HG03520 (cell line): ENCODE results near the gene ZSCAN26.

Source experiments
- ATAC-seq: cut with Tn5 transposase; IDR thresholded peaks from one replicate; pipeline ENCODE4 v1.9.1; 2021; ENCODE audit warnings: mild to moderate bottlenecking, moderate library complexity; ENCODE audit not compliant: unreplicated experiment

The ZSCAN26 gene

DNA sequence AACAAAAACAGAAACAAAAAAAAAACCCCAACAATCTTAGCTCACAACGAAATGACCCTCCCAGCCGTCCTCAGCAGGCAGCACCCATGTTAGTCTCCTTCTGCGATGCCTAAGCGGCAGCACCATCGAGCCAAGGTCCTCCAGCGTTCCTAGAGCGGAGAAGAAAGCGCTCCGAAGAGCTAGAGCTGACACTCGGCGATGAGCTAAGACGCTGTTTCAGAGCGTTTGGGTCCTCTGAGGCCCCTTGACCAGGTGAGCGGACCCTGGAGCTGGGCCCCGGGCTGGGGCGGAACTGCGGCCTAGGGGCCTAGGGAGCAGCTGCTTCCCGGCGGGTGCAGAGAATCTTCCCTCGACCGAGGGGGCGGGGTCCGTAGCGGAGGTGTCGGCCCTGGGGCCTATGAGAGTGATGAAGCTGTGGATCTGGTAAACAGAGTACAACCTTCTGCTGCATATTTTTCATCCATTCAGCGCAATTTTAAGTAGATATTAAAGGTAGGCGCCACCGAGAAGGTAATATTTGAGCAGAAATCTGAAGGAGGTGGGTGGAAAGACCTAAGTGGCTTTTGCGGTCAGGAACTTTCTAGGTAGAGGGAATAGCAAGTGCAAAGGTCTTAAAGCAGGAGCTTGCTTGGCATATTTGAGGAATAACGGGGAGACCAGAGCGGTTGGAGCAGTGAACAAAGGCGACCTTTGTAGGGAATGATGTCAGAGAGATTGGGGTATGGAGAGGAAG lies at the start of gene ZSCAN26:
ZSCAN26 (plus strand) TSS at position 182 of the 733 bp plus-strand sequence. CDS start 4,777 bp downstream, outside the sequence.
- ATAC-seq = peak; percentile 83

DNA sequence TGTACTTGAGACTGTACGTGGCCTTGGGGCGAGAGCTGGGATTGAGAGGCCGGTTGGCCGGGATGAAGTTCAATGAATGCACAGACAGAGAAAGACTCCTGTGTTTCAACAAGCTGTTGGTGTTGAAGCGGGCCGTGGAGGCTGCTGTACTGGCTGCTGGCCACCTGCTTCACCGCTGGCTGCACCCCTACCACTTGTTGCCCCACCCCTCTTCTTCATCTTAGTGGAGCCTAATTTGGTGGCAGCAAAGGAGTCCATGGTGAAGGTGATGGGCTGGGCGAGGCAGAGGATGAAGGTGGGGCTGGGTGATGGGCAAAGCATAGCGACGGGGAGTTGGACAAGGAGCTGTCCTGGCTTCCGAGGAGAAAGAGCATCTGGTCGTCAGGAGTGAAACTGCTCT lies 49.1 kb upstream of the ZSCAN26 start:
- no peak for ATAC-seq

DNA sequence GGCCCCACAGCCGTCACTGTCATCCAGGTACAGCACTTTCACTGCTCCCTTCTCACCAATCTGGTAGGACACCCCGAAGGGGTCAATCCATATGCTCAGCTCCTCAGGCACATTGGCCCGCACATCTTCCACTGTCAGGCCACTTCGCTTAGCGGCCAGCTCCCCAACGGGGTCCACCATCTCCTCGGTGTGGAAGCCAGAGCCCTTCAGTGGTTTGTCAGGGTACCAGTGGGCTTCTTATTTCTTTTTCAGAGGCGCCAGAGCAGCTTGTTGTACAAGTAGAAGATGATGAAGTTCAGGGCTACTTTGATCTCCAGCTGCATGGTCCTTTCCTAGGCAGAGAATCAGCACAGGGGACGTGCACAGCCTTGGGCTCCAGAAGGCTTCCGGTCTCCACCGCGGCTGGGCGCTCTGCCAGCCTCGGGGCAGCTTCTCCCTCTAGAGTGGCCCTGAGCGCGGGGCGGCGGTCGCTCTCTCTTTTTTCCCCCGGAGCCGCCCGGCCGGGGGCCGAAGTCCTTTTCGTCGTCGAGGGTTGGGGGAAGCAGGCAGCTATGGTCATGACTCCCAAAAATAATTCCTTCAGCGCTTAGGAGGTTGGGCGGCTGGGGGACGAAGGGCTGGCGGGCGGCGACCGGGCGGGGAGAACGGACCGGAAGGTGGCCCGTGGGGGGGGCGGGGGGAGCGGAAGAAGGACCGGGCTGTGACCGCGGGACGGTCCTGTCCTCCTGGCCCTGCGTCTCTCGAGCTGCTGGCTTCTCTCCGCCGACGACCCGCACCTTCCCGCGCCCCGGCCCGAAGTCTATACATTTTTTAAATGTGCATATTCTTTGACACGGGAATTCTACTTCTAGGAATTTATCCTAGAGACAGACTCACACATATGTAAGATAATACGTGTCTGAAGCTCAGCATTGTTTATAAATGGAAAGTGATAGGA lies 48.4 kb upstream of the ZSCAN26 start:
- ATAC-seq = peak; percentile 50

DNA sequence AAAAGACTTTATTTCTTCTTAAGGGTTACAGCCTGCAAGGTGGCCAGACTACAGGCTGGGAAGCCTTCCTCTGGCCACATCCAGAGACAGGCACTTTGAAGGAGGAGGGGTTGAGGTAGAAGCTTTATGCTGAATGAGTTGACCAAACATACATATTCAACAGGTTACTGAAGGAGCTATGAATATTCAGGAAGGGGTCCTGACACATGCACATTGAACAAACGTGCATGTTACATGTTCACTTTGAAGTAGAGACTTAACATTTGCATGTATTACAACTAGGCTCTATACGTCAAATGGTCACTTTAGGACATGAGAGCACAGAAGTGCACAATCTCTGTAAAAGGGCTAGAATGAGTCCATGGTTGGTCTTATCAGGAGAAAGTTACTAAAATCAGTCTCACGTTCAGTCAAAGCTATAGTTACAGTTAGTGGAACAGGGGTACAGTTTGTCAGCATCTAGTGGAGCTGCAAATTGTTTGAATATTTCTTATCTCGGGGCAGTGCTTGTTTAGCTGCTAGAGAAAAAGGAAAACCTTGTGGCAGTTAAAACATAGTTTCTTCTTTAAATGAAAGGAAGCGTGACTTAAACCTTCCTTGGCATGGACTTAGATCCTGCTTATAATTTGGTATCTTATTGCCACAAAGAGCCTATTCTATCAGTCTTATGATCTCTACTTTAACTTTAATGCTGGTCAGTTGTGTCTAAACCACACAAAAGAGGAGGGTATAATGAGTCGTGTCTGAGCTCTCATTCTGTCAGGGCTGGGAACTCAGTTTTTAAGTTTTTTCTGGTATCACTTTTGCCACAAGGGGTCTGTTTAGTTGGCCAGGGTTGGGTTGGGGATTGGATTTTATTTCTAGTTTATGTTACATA lies 46.4 kb upstream of the ZSCAN26 start:
- no peak for ATAC-seq

DNA sequence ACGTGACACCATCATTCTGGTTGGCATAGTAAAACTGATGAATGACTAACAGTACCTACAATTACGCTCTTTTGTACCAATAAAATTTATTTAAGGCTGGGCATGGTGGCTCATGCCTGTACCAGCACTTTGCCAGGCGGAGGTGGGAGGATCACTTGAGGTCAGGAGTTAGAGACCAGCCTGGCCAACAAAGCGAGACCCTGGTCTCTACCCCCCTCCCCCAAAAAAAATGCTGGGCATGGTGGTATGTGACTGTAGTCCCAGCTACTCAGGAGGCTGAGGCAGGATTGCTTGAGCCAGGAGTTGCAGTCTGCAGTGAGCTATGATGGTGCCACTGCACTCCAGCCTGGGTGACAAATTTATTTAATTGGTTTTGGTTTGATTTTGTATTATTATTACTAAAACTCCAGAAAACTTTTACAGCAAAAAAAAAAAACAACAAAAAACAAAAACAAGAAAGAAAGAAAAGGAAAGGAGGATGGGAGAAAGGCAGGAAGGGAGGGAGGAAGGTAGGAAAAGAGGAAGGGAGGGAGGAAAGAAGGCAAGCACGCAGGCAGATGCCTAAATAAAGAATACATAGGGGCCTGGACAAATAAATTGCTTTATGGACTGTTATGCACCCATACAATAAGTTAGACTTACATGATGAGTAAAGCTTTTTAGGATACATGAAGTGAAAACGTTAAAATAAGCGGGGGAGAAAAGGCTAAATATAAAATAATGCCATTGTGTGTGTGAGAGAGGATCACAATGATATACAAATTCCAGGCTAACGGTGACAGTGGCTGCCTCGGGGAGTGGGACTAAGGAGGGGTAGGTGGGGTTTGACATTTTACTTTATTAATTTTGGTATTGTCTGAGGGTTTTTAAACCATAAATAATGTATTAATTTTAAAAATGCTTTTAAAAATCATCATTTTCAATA lies 42.5 kb upstream of the ZSCAN26 start:
- no peak for ATAC-seq

DNA sequence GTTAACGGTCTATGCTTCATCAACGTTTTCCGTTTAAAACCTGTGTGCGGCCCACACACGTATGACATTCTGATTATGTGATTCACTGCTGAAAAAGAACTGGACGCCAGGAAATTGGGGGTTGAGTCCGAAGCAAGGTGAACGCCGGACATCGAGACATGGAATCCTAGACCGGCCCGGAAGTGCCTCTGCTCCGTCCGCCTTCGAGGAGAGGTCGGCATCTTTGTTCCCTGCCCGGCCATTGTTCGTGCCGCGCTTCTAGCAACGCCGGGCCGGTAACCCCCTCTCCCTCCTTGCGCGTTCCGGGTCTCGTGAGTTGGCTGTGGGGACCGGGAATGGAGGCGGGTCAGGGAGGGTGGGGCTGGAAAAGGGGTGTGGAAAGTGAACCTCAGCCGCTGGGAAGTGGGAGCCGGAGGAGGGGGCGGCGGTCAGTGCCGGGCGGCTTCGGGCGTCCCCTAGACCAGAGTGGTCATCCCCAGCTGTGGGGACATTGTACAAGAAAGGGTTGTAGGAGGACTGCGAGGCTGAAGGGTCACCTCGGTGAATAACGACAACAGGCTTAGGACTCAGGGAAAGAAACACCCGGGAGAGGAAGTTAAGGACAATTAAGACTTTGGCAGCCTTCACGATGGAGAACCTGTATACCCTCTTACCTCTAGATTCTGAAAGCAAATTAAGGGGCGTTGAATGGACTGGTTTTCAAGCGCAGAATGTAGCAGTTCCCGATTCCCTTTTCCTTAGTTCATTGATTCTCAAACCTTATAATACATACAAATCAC lies 41.7 kb upstream of the ZSCAN26 start, which contains the start of gene ZSCAN9:
ZSCAN9 (plus strand) TSS at position 220 of the 779 bp plus-strand sequence. CDS start 1,810 bp downstream, outside the sequence.
- peak; percentile 82 for ATAC-seq

DNA sequence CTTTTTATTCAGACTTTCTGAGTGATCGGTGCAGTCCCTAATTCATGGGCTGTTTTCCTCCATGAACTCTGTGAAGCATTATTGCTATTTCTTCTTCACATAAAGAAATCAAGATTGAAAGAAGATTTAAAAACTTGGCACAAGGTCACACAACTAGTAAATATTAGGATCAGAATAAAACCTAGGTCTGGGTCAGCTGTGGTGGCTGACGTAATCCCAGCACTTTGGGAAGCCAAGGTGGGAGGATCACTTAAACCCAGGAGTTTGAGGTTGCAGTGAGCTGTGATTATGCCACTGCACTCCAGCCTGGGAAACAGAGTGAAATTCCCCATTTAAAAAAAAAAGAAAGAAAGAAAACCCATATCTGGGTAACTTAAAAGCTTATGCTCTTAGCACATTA lies 40.5 kb upstream of the ZSCAN26 start:
- ATAC-seq = no peak

DNA sequence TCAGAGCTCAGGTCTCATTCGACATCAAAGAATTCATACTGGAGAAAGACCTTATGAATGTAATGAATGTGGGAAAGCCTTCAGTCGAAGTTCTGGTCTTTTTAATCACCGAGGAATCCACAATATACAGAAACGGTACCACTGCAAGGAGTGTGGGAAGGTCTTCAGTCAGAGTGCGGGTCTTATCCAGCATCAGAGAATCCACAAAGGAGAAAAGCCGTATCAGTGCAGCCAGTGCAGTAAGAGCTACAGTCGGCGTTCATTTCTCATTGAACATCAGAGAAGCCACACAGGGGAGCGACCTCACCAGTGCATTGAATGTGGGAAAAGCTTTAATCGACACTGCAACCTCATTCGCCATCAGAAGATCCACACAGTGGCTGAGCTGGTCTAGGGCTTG lies 34.2 kb upstream of the ZSCAN26 start:
- ATAC-seq = no peak

DNA sequence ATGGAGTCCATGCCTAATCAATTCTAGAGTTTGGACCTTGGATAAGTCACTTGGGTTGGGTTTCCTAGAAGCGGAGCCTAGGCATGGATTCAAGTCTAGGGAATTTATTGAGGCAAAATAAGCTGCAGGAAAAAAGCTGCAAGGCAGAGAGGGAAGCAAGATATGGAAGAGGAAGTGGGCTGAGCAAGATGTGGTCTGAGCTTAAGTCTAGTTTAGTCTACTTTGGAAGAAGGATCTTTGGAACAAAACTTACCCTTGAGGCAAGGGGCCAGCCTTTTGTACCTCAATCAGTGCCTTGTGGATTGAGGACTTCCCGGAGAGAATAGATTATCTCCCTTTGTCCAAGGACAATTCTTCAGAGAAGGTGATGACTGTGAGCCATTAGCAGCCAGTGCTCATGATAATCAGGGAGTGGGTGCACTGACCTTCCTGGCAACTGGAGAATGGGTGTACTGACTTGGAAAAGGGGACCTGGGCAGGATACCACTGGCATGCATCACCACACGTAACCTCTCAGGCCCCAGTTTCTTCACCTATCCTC lies 31.0 kb upstream of the ZSCAN26 start:
- no peak for ATAC-seq

DNA sequence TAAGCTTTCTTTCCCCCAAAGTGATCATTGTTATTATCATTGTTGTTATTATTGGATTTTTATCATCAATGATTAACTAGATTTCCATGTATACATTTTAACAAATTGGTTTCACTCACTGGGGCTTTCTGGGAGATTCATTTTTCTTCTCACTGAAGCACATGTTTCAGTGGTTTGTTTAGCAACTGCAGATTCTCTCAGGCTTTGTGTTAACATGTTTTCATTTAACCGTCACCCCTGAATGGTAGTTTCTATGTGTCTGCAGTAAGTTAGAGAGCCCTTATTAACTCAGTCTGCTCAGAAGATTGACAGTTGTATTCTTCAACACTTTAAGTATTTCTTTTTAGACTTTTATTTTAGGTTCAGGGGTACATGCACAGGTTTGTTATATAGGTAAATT lies 27.3 kb upstream of the ZSCAN26 start:
- ATAC-seq = no peak

DNA sequence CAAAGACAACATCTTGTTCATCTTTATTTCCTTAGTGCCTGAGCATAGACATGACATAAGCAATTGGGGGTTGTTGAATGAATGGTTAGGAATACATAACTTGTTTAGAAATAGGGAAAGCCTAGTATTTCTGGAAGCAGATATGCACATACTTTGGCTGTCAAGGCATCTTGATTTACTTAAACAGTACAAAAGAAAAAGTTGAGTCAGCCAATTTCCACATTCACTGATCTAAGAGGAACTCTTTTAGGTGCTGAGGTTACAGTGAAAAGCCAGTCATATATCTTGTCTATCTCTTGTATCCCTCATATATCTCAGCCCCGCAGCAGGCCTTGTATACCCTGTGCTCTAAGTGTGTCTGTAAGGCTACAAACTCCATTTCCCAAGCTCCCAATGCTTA lies 26.5 kb upstream of the ZSCAN26 start:
- ATAC-seq = no peak

DNA sequence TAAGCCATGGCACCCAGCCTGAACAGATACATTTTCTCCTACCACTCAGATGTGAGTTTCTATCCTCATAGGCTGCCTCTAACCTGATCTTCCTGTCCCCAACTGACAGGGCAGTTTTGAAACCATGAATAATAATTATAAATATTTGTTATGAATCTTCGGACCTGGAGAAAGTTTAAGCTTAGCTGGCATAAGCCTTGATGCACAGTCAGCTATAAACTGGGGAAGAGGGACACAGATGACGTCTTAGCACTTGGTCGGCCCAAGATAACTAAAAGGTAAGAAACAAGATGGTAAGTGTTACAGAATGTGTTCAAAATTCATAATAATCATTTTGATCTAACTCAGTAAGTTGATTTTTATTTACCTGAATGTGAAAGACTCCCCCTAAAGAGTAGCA lies 23.0 kb upstream of the ZSCAN26 start:
- no peak for ATAC-seq

DNA sequence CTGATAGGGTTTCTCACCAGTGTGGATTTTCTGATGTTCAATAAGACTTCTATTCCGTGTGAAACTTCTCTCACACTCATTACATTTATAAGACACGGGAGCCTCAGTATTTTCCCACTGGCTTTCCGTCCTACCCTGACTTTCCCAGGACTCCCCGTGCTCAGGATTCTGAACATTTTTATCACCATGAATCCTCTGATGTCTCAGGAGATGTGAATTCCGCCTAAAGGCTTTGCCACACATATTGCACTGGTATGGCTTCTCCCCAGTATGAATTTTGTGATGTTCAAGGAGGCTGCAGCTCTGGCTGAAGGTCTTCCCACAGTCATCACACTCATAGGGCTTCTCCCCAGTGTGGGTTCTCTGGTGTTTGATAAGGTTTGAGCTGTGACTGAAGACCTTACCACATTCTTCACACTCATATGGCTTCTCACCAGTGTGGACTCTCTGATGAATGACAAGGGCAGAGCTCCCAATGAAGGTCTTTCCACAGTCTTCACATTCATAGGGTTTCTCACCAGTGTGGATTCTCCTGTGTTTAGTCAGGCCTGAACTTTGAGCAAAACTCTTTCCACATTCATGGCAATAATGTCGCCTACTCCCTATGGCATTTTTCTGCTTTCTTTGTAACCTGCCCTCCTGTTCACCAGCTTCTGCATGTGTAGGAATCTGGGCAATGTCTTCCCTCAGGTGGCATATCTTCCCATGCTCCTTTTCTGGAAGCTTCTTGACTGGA lies 21.6 kb upstream of the ZSCAN26 start:
- no peak for ATAC-seq

DNA sequence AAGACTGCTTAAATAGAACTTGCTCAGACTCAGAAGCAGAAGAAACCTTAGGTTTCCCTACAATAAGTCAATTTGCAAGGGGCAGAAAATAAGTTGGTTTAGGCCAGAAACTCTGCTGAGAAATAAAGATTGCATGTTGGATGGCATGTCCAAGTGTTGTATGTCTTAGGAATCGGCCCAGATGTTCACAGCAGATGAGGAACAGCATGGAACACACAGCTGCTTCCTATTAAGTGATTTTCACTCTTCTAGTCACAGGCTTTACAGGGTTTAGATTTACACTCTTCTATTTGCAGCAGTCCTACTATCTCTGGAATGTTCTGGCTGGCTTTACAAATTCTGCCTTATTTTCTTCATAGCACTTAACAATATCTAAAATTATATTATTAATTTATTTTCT lies 18.0 kb upstream of the ZSCAN26 start:
- ATAC-seq = no peak

DNA sequence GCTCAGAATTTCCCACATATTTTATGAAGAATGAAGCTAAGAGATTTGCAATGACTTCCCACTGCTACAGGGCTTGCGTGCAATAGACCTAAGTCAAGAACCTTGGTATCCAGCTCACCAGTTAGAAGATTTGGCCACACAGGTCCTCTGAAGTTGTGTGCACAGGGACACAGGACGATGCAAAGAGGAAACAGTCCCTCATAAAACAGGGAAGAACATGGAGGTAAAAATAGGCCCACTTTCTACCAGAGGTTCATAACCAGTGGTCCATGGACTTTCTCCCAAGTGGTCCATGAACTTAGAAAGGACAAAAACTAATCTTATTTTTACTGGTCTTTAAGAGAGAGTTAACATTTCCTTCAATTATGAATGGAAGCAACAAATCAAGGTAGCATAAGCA lies 16.2 kb upstream of the ZSCAN26 start:
- no peak for ATAC-seq

DNA sequence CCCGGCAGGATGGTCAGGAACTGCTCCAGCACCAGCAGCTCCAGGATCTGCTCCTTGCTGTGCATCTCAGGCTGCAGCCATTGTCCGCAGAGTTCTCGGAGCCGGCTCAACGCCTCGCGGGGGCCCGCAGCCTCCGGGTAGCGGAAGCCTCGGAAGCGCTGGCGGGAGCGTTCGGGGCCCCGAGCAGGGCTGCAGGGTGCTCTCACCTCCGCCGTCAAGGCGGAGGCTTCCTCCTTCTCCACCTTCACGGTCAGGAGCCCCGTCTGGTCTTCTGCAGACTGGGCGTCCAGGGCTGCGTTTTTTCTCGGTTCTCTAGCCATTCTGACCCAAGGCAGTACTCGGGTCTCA lies 15.3 kb upstream of the ZSCAN26 start:
- no peak for ATAC-seq

DNA sequence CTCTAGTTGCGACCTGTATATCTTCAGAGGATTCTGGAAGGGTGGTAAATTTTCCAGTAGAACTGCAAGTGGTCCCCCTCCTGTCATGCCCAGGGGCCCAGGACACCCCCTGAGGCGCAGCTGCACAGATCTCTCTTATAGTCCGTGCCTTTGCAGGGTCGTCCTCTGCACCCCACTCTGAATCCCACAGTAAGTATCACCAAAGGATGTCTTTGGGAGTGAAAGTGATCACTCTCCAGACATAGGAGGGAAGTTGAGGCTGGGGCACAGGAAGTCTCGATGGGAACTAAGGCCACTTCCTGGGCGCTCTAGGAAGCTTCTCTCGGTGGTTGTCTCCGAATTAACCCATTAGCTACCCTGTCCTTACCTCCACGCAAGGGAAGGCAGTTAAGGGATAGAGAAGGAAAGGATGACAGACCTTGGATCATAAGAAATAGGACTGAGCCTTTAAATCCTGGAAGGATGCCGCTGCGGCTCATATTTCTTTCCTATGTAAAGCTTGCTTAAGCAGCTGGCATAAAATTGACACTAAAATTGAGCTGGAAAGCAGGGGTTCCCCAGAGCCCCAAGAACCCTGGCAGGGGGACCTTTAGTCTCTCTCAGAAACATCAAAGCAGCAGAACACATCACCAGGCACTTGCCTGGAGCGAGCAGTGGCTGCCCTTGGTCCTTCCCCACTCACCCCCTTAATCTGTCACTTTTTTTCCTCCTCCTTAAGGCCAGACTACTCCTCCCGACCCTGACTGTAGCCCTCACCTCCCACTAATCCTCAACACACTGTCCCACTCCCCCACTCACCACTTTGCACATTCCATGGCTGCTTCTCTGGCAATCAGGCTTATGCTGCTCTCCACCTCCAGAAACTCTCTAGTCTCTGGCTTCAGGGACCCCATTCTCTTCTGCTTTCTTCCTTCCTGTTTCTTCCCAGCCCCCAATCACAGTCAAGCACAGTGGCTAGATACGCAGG lies 14.7 kb upstream of the ZSCAN26 start, which contains the start of gene ZKSCAN4:
ZKSCAN4 (minus strand) TSS at position 261 of the 967 bp plus-strand sequence. CDS start 289 bp downstream, outside the sequence.
- ATAC-seq = no peak
